Lung (tissue), 12 donors: ENCODE data around the gene SLC10A7. TPM values are rescaled to one million over a fixed set of nuclear protein-coding genes. Genes with fewer than 3 reads are reported as not detected.

ENCODE experiments used
- ATAC-seq: fragments of 200-7000 bp; cut with Tn5 transposase; one replicate; pipeline ENCODE4 v1.9.1; 2020; ENCODE audit warnings: moderate number of reproducible peaks; ENCODE audit not compliant: insufficient read depth, low FRiP score
- DNase-seq, 3 donors: peaks; one replicate each; pipeline ENCODE4 v3.0.0-alpha.2; 2013 to 2017
- H3K27ac ChIP-seq, 2 donors: one replicate each; pipeline ENCODE4 v1.5.1; 2013; ENCODE audit warnings: mild to moderate bottlenecking in 2 of 2, moderate library complexity in 2 of 2, control low read depth in 1 of 2, inconsistent platforms in 1 of 2, low read depth in 1 of 2, low read length in 1 of 2
- H3K27me3 ChIP-seq, 3 donors: one replicate each; pipeline ENCODE4 v1.5.1; 2013; ENCODE audit warnings: low read length in 2 of 3; ENCODE audit not compliant: control insufficient read depth in 3 of 3, insufficient read depth in 3 of 3
- H3K36me3 ChIP-seq, 4 donors: one replicate each; pipeline ENCODE4 v1.5.1; 2013; ENCODE audit warnings: low read length in 4 of 4, mild to moderate bottlenecking in 1 of 4, moderate library complexity in 1 of 4; ENCODE audit not compliant: control insufficient read depth in 4 of 4, insufficient read depth in 4 of 4
- H3K4me1 ChIP-seq, 5 donors: one replicate each; pipeline ENCODE4 v1.5.1; 2013; ENCODE audit warnings: low read length in 5 of 5, mild to moderate bottlenecking in 2 of 5, moderate library complexity in 1 of 5; ENCODE audit not compliant: control insufficient read depth in 5 of 5, insufficient read depth in 5 of 5
- H3K4me3 ChIP-seq: one replicate; pipeline ENCODE4 v1.5.1; 2013; ENCODE audit warnings: mild to moderate bottlenecking, control low read depth, moderate library complexity
- H3K9ac ChIP-seq, 2 donors: one replicate each; pipeline ENCODE4 v1.5.1; 2013; ENCODE audit warnings: low read length in 2 of 2, control low read depth in 1 of 2; ENCODE audit not compliant: insufficient read depth in 1 of 2
- H3K9me3 ChIP-seq, 4 donors: one replicate each; pipeline ENCODE4 v1.5.1; 2013; ENCODE audit warnings: low read length in 3 of 4, mild to moderate bottlenecking in 1 of 4, moderate library complexity in 1 of 4; ENCODE audit not compliant: control insufficient read depth in 4 of 4, insufficient read depth in 3 of 4
- WGBS, 2 donors: extraction: QIAGEN DNeasy Blood & Tissue Kit; methylation state at CpG; one replicate each; pipeline ENCODE4 v1.1.7; 2013; 5-methylcytosine and 5-hydroxymethylcytosine counted together
- polyA plus RNA-seq, 2 donors: library from polyadenylated mRNA; stranded (reverse); fragments of 200-250 nt; gene quantifications; one replicate each; pipeline ENCODE4 v1.2.1, GENCODE V29; 2013
- total RNA-seq, 2 donors: library from RNA; depleted of rRNA in 1 of 2; stranded (reverse); fragments of >200 nt in 1 of 2; gene quantifications; one replicate each; pipeline ENCODE4 v1.2.1, GENCODE V29; 2014 to 2021
- TF ChIP-seq, protein P1 (sequence below): IDR thresholded peaks from 2 replicates; pipeline ENCODE4 v1.5.1; 2012; ENCODE audit warnings: mild to moderate bottlenecking; ENCODE audit errors: control extremely low read depth, extremely low read depth
- donor health status: control.
- donor health status: control.
- donor health status: Bipolar disorder and iron deficiency.
- donor health status: healthy.
- donor health status: DM: yes; HTN: yes; CAD: no.

The SLC10A7 gene
- total and polyA plus RNA-seq, 4 donors, result 3.2 to 33.4 (median 13.3) TPM

DNA sequence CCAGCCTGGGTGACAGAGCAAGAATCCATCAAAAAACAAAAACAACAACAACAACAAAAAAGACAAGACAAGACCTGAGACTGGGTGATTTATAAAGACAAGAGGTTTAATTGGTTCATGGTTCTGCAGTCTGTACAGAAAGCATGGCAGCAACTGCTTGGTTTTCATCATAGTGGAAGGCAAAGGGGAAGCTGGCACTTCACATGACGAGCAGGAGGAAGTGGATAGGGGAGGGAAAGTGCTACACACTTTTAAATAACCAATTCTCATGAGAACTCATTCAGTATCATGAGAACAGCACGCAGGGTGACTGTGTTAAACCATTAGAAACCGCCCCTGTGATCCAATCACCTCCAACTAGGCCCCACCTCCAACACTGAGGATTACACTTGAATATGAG lies 28.4 kb upstream of the SLC10A7 start:
- H3K27me3 ChIP-seq, result no peaks in the 10 kb centered on the region
- 58 to 65% methylated on average over 3 of the region's 3 CpGs for WGBS, 2 donors
- no peaks in the 10 kb centered on the region for H3K9me3 ChIP-seq
- ATAC-seq (no peak), DNase-seq (no peak)
- H3K36me3 ChIP-seq, result no peaks in the 10 kb centered on the region
- no peak overlapping the region for H3K9ac ChIP-seq
- TF ChIP-seq, protein P1, sequence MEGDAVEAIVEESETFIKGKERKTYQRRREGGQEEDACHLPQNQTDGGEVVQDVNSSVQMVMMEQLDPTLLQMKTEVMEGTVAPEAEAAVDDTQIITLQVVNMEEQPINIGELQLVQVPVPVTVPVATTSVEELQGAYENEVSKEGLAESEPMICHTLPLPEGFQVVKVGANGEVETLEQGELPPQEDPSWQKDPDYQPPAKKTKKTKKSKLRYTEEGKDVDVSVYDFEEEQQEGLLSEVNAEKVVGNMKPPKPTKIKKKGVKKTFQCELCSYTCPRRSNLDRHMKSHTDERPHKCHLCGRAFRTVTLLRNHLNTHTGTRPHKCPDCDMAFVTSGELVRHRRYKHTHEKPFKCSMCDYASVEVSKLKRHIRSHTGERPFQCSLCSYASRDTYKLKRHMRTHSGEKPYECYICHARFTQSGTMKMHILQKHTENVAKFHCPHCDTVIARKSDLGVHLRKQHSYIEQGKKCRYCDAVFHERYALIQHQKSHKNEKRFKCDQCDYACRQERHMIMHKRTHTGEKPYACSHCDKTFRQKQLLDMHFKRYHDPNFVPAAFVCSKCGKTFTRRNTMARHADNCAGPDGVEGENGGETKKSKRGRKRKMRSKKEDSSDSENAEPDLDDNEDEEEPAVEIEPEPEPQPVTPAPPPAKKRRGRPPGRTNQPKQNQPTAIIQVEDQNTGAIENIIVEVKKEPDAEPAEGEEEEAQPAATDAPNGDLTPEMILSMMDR, result no peak
- no peaks in the 10 kb centered on the region for H3K4me1 ChIP-seq
- no peak overlapping the region for H3K27ac ChIP-seq
- H3K4me3 ChIP-seq, result no peak overlapping the region

DNA sequence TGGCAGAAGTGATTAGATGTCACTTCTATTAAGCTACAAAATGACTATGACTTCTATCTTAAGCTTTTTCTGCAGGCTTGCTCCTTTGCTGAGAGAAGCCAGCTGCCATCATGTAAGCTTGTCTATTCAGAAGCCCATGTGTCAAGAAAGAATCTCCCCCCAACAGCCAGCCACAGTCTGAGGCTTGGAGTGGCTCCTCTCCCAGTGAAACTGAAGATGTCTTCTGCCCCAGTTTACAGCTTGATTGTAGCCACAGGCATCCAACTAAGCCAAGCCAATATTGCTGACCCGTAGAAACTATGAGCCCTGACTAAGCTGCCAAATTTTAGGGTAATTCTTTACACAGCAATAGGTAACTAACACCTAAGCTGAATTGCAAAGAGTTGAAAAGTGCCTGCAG lies 26.7 kb upstream of the SLC10A7 start:
- Histone ChIP-seq H3K27ac (no peak overlapping the region), H3K9ac (no peak overlapping the region), H3K27me3 (no peaks in the 10 kb centered on the region), H3K4me3 (no peak overlapping the region), H3K36me3 (no peaks in the 10 kb centered on the region), H3K4me1 (no peaks in the 10 kb centered on the region), H3K9me3 (peaks cover 0 to 6% (median under 1%) of the 10 kb centered on the region in 4 donors)
- ATAC-seq (no peak), DNase-seq (no peak)
- TF ChIP-seq, protein P1, result no peak
- 80 to 82% methylated on average over 1 of the region's 1 CpG for WGBS, 2 donors

DNA sequence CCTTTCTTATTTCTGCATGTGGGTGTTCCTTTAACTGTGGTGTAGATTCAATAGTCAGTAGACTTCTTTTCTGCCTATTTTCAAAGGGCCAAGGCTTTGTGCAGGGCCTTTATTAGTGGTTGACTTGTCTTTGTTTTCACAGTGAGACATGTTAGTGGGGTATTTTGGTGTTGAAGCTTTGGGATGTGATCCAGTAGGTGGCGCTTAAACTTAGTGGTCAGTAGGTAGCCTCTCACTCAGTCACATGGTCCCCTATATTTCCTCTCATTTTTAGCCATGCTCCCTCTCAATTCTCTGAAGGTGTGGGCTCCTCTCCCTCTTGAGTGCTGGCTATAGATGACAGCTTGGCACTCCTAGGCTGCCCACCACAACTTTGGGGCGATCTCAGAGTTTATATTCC lies 23.4 kb upstream of the SLC10A7 start:
- no peak overlapping the region for H3K27ac ChIP-seq
- peaks cover 0 to 7% (median 1%) of the 10 kb centered on the region in 4 donors for H3K9me3 ChIP-seq
- WGBS, 2 donors, result 82 to 85% methylated on average over 2 of the region's 2 CpGs
- no peak overlapping the region for H3K9ac ChIP-seq
- no peak overlapping the region for H3K4me3 ChIP-seq
- DNase-seq (peak in 1 of 3 donors; percentile 4), ATAC-seq (no peak)
- H3K27me3 ChIP-seq, result no peaks in the 10 kb centered on the region
- TF ChIP-seq, protein P1, result no peak
- no peaks in the 10 kb centered on the region for H3K4me1 ChIP-seq
- H3K36me3 ChIP-seq, result no peaks in the 10 kb centered on the region

DNA sequence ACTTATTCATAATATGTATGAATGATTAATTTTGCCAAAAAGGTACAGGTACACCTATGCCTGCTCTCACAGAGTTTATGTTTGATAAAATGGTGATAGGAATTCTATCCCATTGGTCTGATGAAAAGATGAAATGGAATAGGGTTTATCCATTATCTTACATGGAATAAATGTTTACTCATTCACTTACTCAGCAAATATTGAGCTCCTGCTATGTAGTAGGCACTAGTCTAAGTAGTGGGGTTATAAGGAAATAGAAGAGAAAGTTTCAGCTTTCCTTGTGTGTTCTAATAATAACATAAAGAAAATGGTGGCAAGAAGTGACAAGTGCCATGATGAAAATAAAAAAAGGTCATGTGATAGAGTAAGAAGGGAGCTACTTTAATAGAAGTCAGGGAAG lies 12.4 kb upstream of the SLC10A7 start:
- TF ChIP-seq, protein P1, result no peak
- H3K36me3 ChIP-seq, result no peaks in the 10 kb centered on the region
- no peak overlapping the region for H3K4me3 ChIP-seq
- no peak overlapping the region for H3K9ac ChIP-seq
- H3K4me1 ChIP-seq, result no peaks in the 10 kb centered on the region
- H3K9me3 ChIP-seq, result peaks cover 0 to 2% (median under 1%) of the 10 kb centered on the region in 4 donors
- H3K27ac ChIP-seq, result no peak overlapping the region
- H3K27me3 ChIP-seq, result no peaks in the 10 kb centered on the region
- no peak for DNase-seq
- ATAC-seq, result no peak
